MM.1S (cell line): Measurements from ENCODE around the gene MYOCOS.

Source experiments
- DNase-seq: peaks from one replicate; pipeline ENCODE4 v3.0.0-alpha.2; 2015
- H2AFZ ChIP-seq: fragments of 300-600 bp; sonication (generic); 2 replicates; pipeline ENCODE4 v1.6.0; 2016; ENCODE audit warnings: antibody characterized with exemption, low read length
- H3F3A ChIP-seq: fragments of 300-600 bp; sonication (generic); 2 replicates; pipeline ENCODE4 v1.6.1; 2016; ENCODE audit warnings: mild to moderate bottlenecking, antibody characterized with exemption, low read length, moderate library complexity, mixed read lengths; ENCODE audit not compliant: insufficient read depth
- H3K27ac ChIP-seq: fragments of 300-600 bp; sonication (generic); 2 replicates; pipeline ENCODE4 v1.5.1; 2016; ENCODE audit warnings: mild to moderate bottlenecking, low read length
- H3K27me3 ChIP-seq: fragments of 300-600 bp; sonication (generic); replicated peaks from 2 replicates; pipeline ENCODE4 v1.6.0; 2016; ENCODE audit warnings: low read length; ENCODE audit not compliant: insufficient read depth
- H3K36me3 ChIP-seq: fragments of 300-600 bp; sonication (generic); replicated peaks from 2 replicates; pipeline ENCODE4 v1.6.1; 2016; ENCODE audit warnings: mild to moderate bottlenecking, low read length, mixed read lengths; ENCODE audit not compliant: insufficient read depth
- H3K4me1 ChIP-seq: fragments of 300-600 bp; sonication (generic); 2 replicates; pipeline ENCODE4 v1.6.1; 2016; ENCODE audit warnings: low read length, mixed read lengths
- H3K4me2 ChIP-seq: fragments of 300-600 bp; sonication (generic); 2 replicates; pipeline ENCODE4 v1.6.0; 2016; ENCODE audit warnings: low read depth, low read length
- H3K4me3 ChIP-seq: fragments of 300-600 bp; sonication (generic); 2 replicates; pipeline ENCODE4 v1.5.1; 2016; ENCODE audit warnings: low read length, mixed read lengths
- H3K79me2 ChIP-seq: fragments of 300-600 bp; sonication (generic); 2 replicates; pipeline ENCODE4 v1.6.1; 2016; ENCODE audit warnings: mixed run types, low read length, mixed read lengths
- H3K9ac ChIP-seq: fragments of 300-600 bp; sonication (generic); 2 replicates; pipeline ENCODE4 v1.6.1; 2016; ENCODE audit warnings: low read length, mixed read lengths
- H3K9me2 ChIP-seq: fragments of 300-600 bp; sonication (generic); replicated peaks from 2 replicates; pipeline ENCODE4 v1.6.1; 2016; ENCODE audit warnings: mild to moderate bottlenecking, low read length, mixed read lengths; ENCODE audit not compliant: insufficient read depth
- H3K9me3 ChIP-seq: fragments of 300-600 bp; sonication (generic); replicated peaks from 2 replicates; pipeline ENCODE4 v1.6.1; 2016; ENCODE audit warnings: mild to moderate bottlenecking, low read length, mixed read lengths; ENCODE audit not compliant: insufficient read depth
- H4K20me1 ChIP-seq: fragments of 300-600 bp; sonication (generic); 2 replicates; pipeline ENCODE4 v1.6.1; 2016; ENCODE audit warnings: mild to moderate bottlenecking, low read length, moderate library complexity, mixed read lengths; ENCODE audit not compliant: insufficient read depth
- EZH2 ChIP-seq: fragments of 300-600 bp; sonication (generic); optimal IDR thresholded peaks from 2 replicates; pipeline ENCODE3; 2017; ENCODE audit warnings: low read depth, mild to moderate bottlenecking, antibody characterized with exemption, low read length, mixed read lengths
- EZH2phosphoT487 ChIP-seq: fragments of 300-600 bp; sonication (generic); IDR thresholded peaks from 2 replicates; pipeline ENCODE4 v1.6.1; 2018; ENCODE audit warnings: antibody characterized with exemption, low read length
- TF ChIP-seq, protein P1 (sequence below): fragments of 300-600 bp; sonication (generic); IDR thresholded peaks from 2 replicates; pipeline ENCODE4 v1.5.1; 2016; ENCODE audit warnings: antibody characterized with exemption, low read length, mixed read lengths

Gene MYOCOS

GRCh38 chr1:171640225-171640624, 18.2 kb downstream of the MYOCOS start:
- H3K9ac ChIP-seq: no peak overlapping the region
- no peak overlapping the region for H3K27ac ChIP-seq
- DNase-seq: no peak
- H3K4me1 ChIP-seq: no peaks in the 10 kb centered on the region
- no peak overlapping the region for H3K4me2 ChIP-seq
- H3K9me3 ChIP-seq: no peaks in the 10 kb centered on the region
- TF ChIP-seq, protein P1, sequence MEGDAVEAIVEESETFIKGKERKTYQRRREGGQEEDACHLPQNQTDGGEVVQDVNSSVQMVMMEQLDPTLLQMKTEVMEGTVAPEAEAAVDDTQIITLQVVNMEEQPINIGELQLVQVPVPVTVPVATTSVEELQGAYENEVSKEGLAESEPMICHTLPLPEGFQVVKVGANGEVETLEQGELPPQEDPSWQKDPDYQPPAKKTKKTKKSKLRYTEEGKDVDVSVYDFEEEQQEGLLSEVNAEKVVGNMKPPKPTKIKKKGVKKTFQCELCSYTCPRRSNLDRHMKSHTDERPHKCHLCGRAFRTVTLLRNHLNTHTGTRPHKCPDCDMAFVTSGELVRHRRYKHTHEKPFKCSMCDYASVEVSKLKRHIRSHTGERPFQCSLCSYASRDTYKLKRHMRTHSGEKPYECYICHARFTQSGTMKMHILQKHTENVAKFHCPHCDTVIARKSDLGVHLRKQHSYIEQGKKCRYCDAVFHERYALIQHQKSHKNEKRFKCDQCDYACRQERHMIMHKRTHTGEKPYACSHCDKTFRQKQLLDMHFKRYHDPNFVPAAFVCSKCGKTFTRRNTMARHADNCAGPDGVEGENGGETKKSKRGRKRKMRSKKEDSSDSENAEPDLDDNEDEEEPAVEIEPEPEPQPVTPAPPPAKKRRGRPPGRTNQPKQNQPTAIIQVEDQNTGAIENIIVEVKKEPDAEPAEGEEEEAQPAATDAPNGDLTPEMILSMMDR: no peak
- no peak for TF ChIP-seq EZH2phosphoT487
- no peak for TF ChIP-seq EZH2
- no peaks in the 10 kb centered on the region for H3K36me3 ChIP-seq
- no peaks in the 10 kb centered on the region for H4K20me1 ChIP-seq
- H3K27me3 ChIP-seq: no peaks in the 10 kb centered on the region
- H3K4me3 ChIP-seq: no peak overlapping the region
- no peaks in the 10 kb centered on the region for H3F3A ChIP-seq
- H3K79me2 ChIP-seq: no peaks in the 10 kb centered on the region
- no peak overlapping the region for H2AFZ ChIP-seq
- H3K9me2 ChIP-seq: no peaks in the 10 kb centered on the region

DNA sequence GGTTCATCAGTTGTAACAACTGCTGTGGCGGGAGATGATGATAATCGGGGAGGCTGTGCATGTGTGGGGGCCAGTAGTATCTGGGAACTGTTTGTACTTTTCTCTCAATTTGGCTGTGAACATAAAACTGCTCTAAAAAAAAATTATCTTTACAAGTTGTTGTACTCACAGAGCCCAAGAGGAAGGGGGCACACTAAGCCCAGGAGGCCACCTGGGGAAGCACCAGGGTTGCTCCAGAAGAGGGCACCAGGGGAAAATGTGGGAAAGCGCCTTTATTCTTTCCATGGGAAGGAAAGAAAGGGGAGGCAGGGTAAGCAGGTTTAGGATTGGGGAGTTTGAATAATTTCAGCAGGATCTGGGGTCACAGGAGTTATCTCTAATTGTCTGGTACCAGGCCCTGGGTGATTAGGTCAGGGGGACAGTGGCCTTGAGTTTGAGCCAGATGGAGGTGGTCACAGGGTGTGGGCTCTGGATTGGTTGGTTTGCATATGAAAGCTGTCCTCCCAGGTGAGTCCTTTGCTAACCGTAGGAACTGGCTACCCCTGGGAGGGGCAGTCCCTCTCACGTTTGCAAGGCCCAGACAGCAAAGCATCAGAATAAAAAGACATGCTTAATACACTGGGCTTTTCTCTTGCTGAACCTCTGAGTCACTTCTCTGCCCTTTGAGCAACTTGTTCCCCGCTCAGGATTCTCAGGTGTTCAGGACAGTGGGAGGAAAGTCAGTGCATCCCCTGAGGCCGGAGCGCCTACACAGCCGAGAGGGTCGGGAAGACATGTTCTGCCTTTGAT, 19.2 kb downstream of the MYOCOS start:
- Histone ChIP-seq H3K27me3 (no peaks in the 10 kb centered on the region), H3K4me2 (no peak overlapping the region), H2AFZ (no peak overlapping the region), H3K36me3 (no peaks in the 10 kb centered on the region), H4K20me1 (no peaks in the 10 kb centered on the region), H3K4me3 (no peak overlapping the region), H3K27ac (no peak overlapping the region), H3K9me2 (no peaks in the 10 kb centered on the region), H3K79me2 (no peaks in the 10 kb centered on the region), H3K4me1 (no peaks in the 10 kb centered on the region), H3K9me3 (no peaks in the 10 kb centered on the region), H3K9ac (no peak overlapping the region), H3F3A (no peaks in the 10 kb centered on the region)
- TF ChIP-seq EZH2phosphoT487: no peak
- no peak for TF ChIP-seq EZH2
- no peak for DNase-seq

GRCh38 chr1:171642197-171642596, 20.2 kb downstream of the MYOCOS start:
- Histone ChIP-seq H3K27ac (no peak overlapping the region), H3K9ac (no peak overlapping the region), H3K4me2 (no peak overlapping the region), H2AFZ (no peak overlapping the region), H3K79me2 (no peaks in the 10 kb centered on the region), H3K9me2 (no peaks in the 10 kb centered on the region), H3K4me3 (no peak overlapping the region), H3K36me3 (no peaks in the 10 kb centered on the region), H4K20me1 (no peaks in the 10 kb centered on the region), H3K9me3 (no peaks in the 10 kb centered on the region), H3K4me1 (no peaks in the 10 kb centered on the region), H3K27me3 (no peaks in the 10 kb centered on the region), H3F3A (no peaks in the 10 kb centered on the region)
- no peak for DNase-seq
- TF ChIP-seq EZH2phosphoT487 (no peak), EZH2 (no peak)
- TF ChIP-seq, protein P1: no peak

- no peaks in the 10 kb centered on the region for H4K20me1 ChIP-seq
- no peaks in the 10 kb centered on the region for H3K27me3 ChIP-seq
- H3K9ac ChIP-seq: no peak overlapping the region
- H3K79me2 ChIP-seq: no peaks in the 10 kb centered on the region
- H3K9me3 ChIP-seq: no peaks in the 10 kb centered on the region
- no peak overlapping the region for H3K27ac ChIP-seq
- no peaks in the 10 kb centered on the region for H3K36me3 ChIP-seq
- no peaks in the 10 kb centered on the region for H3K4me1 ChIP-seq
- no peak overlapping the region for H2AFZ ChIP-seq
- TF ChIP-seq, protein P1: no peak
- TF ChIP-seq EZH2 (no peak), EZH2phosphoT487 (no peak)
- H3K4me3 ChIP-seq: no peak overlapping the region
- no peaks in the 10 kb centered on the region for H3F3A ChIP-seq
- H3K4me2 ChIP-seq: no peak overlapping the region
- no peak for DNase-seq
- H3K9me2 ChIP-seq: no peaks in the 10 kb centered on the region
Observed at GRCh38 chr1:171643156-171643555, 21.1 kb downstream of the MYOCOS start.
